NCI-H446 (cell line): ENCODE measurements around the gene LGALS9B.
"Not testable (repeated sequence)": the region's sequence is repeated elsewhere in the genome, so short reads cannot be mapped to it uniquely, and the experiment has no call there.

Source experiments
- DNase-seq, 2 experiments: peaks; one replicate each; lab custom pipeline; 2025; lab: John Stamatoyannopoulos, UW

LGALS9B gene

GRCh38 chr17:20466999-20467398 lies 340 bp downstream of the LGALS9B start:
- not testable (repeated sequence) for DNase-seq

GRCh38 chr17:20466553-20466952 lies 786 bp downstream of the LGALS9B start:
- DNase-seq, result not testable (repeated sequence)

GRCh38 chr17:20465535-20465934 lies 1.8 kb downstream of the LGALS9B start:
- not testable (repeated sequence) for DNase-seq

GRCh38 chr17:20464854-20465414 lies 2.4 kb downstream of the LGALS9B start:
- DNase-seq, result not testable (repeated sequence)

DNA sequence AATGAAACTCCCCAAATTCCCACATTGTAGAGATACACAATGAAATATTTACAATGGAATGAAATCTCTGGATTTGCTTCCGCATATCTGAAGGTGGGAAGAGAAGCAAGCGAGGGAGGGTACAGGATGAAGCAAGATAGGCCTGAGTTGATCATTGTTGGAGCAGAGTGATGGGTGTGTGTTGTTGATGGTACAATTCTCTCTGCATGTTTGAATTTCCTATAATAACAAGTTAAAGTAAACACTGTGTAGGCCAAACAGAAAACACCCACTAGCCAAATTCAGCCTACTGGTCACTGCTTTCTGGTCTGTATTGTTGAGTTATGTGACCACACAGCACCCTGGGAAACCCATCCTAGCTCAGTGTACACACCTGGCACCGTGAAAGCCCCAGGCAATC lies 5.2 kb downstream of the LGALS9B start:
- not testable (repeated sequence) for DNase-seq

DNA sequence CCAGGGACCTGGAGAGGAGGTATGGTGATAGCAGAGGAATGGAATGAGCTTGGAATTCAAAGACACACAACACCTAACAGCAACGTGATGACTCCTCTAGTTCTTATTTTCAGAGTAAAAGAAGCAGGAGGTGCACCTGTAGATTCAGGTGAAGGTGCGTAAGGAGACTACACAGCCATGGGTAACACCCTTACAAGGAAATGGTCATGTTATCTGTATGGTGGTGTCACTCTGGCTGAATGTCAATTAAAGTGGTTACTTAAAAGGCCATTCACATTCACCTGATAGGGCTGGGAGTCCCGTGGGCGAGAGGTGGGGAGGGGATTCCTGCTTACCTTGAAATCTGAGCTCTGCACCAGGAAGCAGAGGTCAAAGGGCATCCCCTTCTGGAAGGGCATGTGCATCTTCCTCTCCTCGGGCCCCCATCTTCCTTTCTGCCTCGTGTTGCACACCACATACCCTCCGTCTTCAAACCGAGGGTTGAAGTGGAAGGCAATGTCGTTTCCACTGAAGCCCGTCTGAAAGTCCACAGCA lies 9.4 kb downstream of the LGALS9B start:
- not testable (repeated sequence) for DNase-seq

DNA sequence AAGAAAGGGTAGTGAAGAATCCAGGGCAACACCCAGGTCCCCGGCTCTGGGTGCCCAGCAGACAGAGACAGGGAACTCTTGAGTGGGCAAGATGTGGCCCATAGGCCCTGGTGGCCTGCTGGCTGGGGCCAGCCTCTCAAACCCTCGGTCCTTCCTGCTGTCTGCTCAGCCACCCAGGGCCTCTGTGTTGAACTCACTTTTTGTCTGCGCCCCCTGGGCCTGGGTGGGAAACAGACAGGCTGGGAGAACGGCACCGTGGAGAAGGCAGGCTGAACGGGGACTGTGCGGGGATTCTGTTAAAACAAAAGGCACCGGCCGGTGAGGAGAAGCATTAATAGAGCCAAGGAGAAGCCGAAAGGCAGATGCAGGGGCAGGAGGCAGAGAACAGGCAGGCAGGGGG lies 12.2 kb downstream of the LGALS9B start:
- not testable (repeated sequence) for DNase-seq

DNA sequence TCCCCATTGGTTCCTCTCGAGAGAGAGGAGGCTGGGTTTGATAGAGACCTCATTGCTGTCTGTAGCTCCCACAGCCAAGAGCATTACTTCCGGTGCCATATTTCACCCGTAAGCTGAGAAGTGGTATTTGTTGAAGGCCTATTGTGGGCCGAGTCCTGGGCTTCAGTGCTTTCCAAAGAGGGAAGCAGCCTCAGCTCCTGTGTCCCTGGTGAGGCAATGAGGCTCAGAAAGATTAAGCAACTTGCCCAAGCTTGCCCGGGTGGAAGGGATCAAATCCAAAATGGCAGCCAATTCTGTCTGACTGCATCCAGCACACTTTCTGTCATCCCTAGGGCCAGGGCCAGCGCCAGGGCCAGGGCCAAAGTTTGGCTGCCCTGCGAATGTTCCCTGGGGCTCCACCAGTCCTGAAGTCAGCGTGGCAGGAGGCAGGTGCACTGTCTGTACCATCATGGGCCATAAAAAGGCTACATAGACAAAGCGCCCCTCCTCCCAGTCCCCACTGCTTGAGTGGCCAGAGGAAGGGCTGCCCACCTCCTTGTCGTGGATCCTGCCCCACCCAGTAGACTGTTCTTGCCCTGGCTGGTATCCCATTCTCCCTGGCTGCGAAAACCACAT lies 13.4 kb downstream of the LGALS9B start:
- DNase-seq, result not testable (repeated sequence)

DNA sequence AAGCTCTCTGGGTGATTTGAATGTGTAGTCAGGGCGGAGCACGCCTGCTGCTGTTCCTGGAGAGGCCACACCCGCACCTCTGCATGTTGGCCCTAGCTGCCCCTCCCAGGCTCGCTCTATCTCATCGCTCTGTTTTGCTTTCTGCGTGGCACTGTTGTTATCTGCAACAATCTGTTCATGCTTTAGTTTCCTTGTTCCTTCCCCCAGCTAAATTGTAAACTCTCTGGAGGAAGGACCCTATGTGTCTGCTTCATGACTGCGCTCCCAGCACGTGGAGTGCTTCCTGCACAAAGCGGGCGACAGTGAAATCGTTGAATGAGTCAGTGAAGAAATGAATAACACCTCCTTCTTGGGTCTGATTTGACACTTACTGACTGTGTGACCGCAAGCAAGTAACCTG lies 16.5 kb downstream of the LGALS9B start:
- not testable (repeated sequence) for DNase-seq

DNA sequence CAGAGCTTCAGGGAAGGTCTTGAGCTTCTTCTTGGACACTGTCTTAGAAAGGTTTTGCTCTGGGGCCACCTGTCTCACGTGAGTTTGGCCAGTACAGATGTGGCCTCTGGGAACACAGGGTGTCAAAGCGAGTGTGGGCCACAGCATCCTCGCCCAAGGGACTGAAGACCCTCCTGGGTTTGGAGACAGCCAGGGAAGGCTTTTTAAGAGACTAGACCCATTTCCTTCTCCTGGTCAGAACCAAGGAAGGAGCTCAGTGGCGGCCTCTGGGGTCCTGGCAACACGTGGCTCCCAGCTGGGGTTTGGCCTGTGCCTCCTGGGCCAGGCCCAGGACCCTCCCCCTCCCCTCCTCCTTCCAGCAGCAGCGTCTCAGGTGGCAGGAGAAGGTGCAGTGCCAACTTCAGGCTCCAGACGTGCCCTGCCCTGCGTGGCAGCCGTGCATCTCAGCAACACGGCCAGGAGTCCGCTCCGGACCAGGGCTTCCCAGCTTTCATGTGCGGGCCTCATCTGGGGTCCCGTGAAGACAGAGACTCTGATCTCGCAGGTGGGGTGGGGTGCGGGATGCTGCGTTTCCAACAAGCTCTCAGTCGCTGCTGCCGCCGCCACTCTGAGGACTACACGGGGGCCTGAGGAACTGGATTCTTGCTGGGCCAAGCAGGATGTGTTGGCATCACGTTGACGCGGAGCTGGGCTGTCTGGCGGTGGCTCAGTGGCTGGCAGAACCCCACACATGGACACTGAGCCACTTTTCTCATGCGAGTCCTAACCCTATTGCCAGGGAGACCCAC lies 19.6 kb downstream of the LGALS9B start:
- DNase-seq, result not testable (repeated sequence)

DNA sequence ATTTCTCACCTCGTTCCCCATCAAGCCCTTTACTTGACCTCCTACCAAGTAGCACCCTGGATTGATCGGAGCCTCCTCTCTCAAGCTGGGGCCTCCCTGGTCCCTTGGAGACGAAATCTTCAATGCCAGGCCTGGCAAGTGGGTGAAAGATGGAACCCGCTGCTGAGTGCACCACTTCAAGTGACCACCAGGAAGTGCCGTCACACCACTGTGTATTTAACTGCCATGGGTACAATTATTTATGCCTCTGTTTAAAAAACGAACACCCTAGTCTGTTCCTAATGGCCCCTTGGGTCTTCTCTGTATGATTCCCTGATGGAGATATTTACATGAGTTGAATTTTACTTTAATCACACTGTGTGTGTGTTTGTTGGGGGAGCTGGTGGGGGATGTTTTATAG lies 20.4 kb downstream of the LGALS9B start:
- not testable (repeated sequence) for DNase-seq

- not testable (repeated sequence) for DNase-seq
Measured at GRCh38 chr17:20444581-20445236, 22.6 kb downstream of the LGALS9B start.

DNA sequence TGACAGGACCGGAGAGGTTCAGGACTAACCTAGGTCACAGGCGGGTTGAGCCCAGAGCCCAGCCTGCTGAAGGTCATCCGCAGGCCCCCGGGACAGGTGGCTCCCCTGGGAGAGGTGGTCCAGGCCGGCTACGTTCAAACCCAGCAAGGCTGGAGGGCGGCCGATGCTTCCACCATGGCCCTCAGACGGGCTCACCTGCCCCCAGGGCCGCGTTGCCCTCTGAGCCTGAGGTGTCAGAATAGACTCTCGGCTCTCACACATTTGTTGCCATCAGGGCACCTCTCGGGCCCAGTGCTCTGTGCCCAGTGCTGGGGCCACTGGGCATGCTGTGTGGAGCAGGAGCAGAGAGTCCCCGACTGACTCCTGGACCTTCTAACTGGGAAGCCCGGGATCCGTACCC lies 23.2 kb downstream of the LGALS9B start:
- not testable (repeated sequence) for DNase-seq

DNA sequence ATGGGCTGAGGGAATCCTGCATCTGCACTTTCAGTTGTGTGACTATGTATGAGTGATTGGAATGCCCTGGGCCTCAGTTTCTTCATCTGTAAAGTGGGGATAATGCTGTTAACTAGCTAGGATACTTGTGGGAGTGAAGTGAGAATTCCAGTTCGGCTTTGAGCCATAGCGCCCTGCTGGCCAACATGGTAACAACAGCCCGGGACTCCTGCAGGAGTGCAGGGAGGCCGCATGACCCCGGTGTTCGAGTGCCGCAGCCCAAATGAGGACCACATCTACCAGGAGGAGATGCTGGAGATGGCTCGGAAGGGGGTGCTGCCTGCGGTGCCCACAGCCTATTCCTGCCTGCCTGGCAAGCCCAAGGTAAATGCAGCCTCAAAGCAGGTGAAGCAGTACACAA lies 23.7 kb downstream of the LGALS9B start:
- not testable (repeated sequence) for DNase-seq

DNA sequence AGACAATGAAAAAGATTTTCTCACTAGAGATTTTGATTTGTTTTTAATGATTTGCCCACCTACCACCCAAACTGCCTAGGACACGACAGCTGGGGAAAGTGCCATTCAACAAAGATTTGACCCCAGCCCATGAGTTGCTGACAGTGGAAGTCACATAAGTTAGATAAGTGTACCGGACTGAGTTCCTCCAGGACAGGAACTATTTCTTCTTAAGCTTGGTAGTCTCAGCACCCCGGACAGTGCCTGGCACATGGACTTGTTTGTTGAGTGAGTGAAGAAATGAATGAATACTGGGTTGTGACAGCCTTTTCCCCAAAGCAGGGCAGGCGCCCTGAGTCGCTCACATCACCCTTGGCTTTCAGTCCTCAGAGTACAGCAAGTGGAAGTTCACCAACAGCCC lies 26.7 kb downstream of the LGALS9B start:
- DNase-seq, result not testable (repeated sequence)

DNA sequence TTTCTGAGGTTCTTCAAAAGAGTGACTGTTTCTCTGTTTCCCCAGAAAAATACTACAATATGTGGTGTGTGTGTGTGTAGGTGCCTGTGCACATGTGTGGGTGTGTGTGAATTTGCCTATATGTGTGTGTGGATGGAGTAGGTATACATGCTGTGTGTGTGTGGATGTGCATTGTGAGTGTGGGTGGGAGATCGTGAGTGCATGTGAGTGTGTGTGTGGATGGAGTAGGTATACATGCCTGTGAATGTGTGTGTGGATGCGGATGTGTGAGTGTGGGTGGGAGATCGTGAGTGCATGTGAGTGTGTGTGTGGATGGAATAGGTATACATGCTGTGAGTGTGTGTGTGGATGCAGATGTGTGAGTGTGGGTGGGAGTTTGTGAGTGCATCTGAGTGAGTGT lies 32.2 kb downstream of the LGALS9B start:
- DNase-seq, result not testable (repeated sequence)

DNA sequence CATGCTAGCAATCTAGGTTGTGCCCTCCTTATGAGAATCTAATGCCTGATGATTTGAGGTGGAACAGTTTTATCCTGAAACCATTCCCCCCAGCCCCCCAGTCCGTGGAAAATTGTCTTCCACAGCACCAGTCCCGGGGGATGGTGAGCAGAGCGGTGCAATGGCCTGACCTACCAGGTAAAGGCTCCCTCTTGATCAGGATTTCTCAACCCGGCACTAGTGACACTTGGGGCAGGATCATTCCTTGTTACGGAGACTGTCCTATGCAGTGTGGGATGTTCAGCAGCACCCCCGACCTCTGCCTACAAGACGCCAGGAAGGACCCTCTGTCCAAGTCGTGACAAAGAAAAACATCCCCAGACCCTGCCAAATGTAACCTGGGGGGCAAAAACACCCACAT lies 34.0 kb downstream of the LGALS9B start:
- not testable (repeated sequence) for DNase-seq

- not testable (repeated sequence) for DNase-seq
Measured at GRCh38 chr17:20427264-20427663, 40.1 kb downstream of the LGALS9B start.

DNA sequence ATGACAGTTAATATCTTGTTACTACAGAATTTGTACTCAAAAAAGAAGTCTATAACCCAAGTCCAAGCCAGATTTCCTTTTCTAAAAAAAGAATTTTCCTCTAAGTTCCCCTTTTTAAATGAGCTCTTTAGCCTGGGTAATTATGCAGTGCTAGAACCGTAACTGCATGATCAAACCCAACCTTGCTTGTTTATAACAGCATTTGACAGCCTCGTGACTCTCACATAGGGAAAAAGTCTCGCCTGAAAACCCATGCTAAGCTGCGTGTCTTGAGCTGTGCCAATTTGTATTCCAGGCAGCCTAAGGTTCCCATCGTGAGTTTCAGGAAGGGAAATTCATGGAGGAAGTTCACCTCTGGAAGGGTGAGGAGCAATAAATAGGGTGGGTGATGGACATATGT lies 44.5 kb downstream of the LGALS9B start:
- DNase-seq, result not testable (repeated sequence)

DNA sequence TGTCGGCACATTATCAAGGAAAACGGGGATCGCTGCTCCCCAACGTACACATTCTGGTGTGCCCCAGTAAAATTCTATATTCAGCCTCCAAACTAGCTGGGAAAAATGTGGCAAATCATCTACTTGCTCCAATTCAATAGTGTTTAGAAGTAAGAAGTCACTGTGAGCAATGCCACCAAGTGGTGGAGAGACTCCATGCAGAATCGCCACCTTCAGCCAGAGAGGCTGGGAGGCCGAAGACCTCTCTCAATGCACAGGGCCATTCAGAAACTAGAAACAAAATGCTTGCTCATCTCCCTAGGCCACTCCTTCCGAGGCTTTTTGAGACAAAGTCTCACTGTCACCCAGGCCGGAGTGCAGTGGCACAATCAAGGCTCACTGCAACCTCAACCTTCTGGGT lies 48.5 kb downstream of the LGALS9B start:
- not testable (repeated sequence) for DNase-seq

DNA sequence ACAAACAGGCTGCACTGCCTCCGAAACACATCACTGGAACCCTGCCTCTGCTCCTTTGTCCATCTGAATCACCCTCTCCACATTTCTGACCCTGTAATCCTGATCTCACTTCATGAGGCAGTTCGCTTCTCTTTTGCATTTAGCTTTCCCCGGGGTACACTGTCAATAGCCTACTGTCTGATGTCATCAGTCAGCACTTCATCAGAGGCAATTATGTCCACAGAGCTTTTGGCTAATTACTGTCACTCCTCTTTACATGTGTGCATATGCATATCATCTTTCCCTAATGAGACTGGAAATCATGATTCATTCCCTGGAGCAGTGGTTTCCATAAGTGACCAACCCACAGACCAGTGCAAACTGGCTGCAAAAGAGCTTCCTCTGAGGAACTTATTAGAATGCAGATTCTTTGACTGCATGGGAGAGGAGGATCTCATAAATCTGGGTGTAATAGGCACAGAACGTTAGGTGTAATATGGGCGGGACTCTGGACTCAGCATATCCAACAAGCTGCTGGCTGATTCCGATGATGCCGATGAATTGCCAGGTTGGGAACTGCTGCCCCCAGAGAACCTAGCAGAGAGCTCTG lies 49.8 kb downstream of the LGALS9B start:
- not testable (repeated sequence) for DNase-seq

DNA sequence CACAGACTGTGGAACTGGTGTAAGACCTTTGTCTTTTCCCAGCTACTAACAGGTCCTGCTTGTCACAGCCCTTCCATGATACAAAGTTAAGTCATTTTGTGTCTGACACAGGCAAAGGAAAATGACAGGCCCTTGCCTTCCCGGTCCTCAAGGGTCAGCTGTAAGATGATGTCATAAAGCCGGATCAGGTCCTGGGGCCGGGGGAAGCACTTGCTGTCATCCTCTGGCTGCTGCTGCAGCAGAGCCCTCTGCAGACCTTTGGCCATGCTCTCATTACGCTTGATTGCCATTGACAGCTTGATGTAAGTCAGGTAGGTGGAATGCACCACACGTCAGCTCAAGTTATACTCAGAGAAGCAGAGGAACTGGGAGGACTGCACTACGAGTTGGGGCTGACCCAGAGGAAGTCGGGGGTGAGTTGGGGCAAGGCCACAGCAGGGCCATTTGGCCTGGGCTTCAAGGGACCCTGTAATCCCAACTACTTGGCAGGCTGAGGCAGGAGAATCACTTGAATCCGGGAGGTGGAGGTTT lies 50.9 kb downstream of the LGALS9B start:
- not testable (repeated sequence) for DNase-seq
